ENCODE data around the gene KRTAP10-12.

GRCh38 chr21:44708213-44708865, 11.4 kb downstream of the KRTAP10-12 start:
- TF ChIP-seq CTCF (IDR thresholded peaks at IDR 0.05) = no peak
- TF ChIP-seq POLR2A (IDR thresholded peaks at IDR 0.05) = no peak

Data from testis (tissue), 2 donors.